Measurements from ENCODE around the gene EPHB1. TPM values are rescaled to one million over a fixed set of nuclear protein-coding genes. Genes with fewer than 3 reads are reported as not detected.

Gene EPHB1
- polyA plus RNA-seq, 1 of the 3 experiments (the other 2 are of a cell fraction): 1.2 TPM

DNA sequence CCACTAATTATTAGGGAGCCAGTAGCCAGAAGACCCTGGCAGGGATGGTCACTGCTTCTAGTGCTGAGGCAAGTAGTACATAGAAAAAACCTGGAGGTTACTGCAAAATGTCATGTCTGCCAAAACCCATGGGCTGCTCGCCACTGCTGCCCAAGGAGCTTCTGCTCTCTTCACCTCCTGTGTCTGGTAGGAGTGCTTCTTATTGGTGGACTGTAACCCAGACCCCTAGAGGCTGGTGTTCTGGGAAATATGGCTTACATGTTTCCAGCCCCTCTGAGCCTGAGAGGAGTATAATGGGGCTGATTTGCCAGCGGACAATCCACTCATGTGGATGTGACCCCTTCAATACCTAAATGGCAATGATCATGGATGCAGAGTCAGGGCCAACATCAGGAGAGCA lies 286.4 kb downstream of the EPHB1 start (continued):
- no peak for TF ChIP-seq REST (IDR thresholded peaks at IDR 0.05; ENCODE audit: low read depth, low read length)

DNA sequence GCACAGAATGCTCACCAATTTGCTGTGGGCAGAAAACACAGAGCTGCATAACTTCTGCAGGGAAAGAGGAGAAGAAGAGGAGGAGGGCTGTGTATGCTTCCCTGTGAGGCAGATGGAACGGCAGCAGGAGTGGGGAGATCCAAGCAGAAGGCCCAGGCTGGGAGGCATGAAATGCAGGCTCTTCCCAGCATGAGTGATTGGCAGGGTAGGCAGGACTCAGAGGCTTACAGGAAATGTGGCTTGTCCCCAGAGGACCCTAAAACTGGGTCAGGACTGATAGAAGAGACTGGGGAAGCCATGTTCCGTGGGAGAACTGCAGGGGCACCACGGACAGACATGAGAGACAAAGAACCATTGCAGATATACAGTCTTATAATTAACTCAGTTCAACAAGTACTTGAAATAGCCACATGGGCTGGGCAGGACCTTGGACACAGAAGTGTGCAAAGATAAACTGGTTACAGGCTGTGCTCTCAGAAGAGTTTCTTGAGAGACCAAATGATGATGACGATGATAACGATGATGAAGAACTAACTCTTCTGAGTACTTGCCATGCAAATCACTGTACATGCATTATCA lies 286.9 kb downstream of the EPHB1 start:
- no peak for DNase-seq
- TF ChIP-seq MXI1 (IDR thresholded peaks at IDR 0.05; ENCODE audit: low read depth, low read length) (no peak), MAX (IDR thresholded peaks at IDR 0.05; ENCODE audit: low read depth) (no peak), YY1 (IDR thresholded peaks at IDR 0.05; ENCODE audit: low read depth) (no peak), FOXM1 (IDR thresholded peaks at IDR 0.05; ENCODE audit: low read depth) (no peak), TEAD4 (IDR thresholded peaks at IDR 0.05; ENCODE audit: borderline replicate concordance, insufficient read depth) (no peak), REST (IDR thresholded peaks at IDR 0.05; ENCODE audit: low read depth, low read length) (no peak), RXRA (IDR thresholded peaks at IDR 0.05; ENCODE audit: borderline replicate concordance, low read depth) (no peak), NFIC (IDR thresholded peaks at IDR 0.05; ENCODE audit: borderline replicate concordance) (no peak), EZH2phosphoT487 (IDR thresholded peaks at IDR 0.05; ENCODE audit: borderline replicate concordance, low read depth) (no peak), RFX5 (IDR thresholded peaks at IDR 0.05; ENCODE audit: low read length) (no peak), TAF1 (IDR thresholded peaks at IDR 0.05; ENCODE audit: borderline replicate concordance, low read depth, low read length) (no peak), EP300 (IDR thresholded peaks at IDR 0.05; ENCODE audit: borderline replicate concordance in 1 of 2, low read depth in 1 of 2, low read length in 1 of 2) (no peak), FOSL2 (IDR thresholded peaks at IDR 0.05; ENCODE audit: borderline replicate concordance, low read depth) (no peak)
- TF ChIP-seq, protein P1, sequence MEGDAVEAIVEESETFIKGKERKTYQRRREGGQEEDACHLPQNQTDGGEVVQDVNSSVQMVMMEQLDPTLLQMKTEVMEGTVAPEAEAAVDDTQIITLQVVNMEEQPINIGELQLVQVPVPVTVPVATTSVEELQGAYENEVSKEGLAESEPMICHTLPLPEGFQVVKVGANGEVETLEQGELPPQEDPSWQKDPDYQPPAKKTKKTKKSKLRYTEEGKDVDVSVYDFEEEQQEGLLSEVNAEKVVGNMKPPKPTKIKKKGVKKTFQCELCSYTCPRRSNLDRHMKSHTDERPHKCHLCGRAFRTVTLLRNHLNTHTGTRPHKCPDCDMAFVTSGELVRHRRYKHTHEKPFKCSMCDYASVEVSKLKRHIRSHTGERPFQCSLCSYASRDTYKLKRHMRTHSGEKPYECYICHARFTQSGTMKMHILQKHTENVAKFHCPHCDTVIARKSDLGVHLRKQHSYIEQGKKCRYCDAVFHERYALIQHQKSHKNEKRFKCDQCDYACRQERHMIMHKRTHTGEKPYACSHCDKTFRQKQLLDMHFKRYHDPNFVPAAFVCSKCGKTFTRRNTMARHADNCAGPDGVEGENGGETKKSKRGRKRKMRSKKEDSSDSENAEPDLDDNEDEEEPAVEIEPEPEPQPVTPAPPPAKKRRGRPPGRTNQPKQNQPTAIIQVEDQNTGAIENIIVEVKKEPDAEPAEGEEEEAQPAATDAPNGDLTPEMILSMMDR (IDR thresholded peaks at IDR 0.05): no peak
- TF ChIP-seq, protein P2, sequence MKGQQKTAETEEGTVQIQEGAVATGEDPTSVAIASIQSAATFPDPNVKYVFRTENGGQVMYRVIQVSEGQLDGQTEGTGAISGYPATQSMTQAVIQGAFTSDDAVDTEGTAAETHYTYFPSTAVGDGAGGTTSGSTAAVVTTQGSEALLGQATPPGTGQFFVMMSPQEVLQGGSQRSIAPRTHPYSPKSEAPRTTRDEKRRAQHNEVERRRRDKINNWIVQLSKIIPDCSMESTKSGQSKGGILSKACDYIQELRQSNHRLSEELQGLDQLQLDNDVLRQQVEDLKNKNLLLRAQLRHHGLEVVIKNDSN (IDR thresholded peaks at IDR 0.05; ENCODE audit: borderline replicate concordance, low read depth): no peak
- ChIA-PET POLR2A (no interaction called here), CTCF (no interaction called here)
- no peaks in the 10 kb centered on the region for H3K27me3 ChIP-seq (ENCODE audit: insufficient read depth)
- no peaks in the 10 kb centered on the region for H3F3A ChIP-seq (replicated peaks; ENCODE audit: insufficient read depth)
- H3K9ac ChIP-seq: no peak overlapping the region
- 65% methylated on average over 5 of the region's 5 CpGs for WGBS (ENCODE audit: low lambda C conversion rate)
- no peak overlapping the region for H3K4me3 ChIP-seq (ENCODE audit: low read depth in 2 of 2, low read length in 1 of 2)
- H3K36me3 ChIP-seq (replicated peaks in 1 of 2; ENCODE audit: control insufficient read depth in 1 of 2, insufficient read depth in 2 of 2, low read length in 1 of 2): no peaks in the 10 kb centered on the region
- no peak overlapping the region for H3K4me2 ChIP-seq
- no peaks in the 10 kb centered on the region for H3K4me1 ChIP-seq (ENCODE audit: control insufficient read depth in 1 of 2, insufficient read depth in 2 of 2, low read depth in 1 of 2, low read length in 1 of 2)
- H3K9me3 ChIP-seq: no peaks in the 10 kb centered on the region
- H2AFZ ChIP-seq (ENCODE audit: low read depth): no peak overlapping the region
- no peak overlapping the region for H3K27ac ChIP-seq (ENCODE audit: low read depth in 2 of 2, low read length in 1 of 2)
- no peaks in the 10 kb centered on the region for H4K20me1 ChIP-seq (ENCODE audit: insufficient read depth)
- H3K79me2 ChIP-seq (ENCODE audit: insufficient read depth): no peaks in the 10 kb centered on the region
- H3K9me2 ChIP-seq: no peaks in the 10 kb centered on the region
